ENCODE measurements around the gene PSMB8.

PSMB8 gene

GRCh38 chr6:32855467-32856174 lies 11.8 kb upstream of the PSMB8 start:
- no peak for DNase-seq (ENCODE audit: low spot score)

- DNase-seq (ENCODE audit: low spot score) = peak; percentile 80
Measured at GRCh38 chr6:32854376-32855178, 10.7 kb upstream of the PSMB8 start.

GRCh38 chr6:32853541-32854375 lies 9.9 kb upstream of the PSMB8 start, which contains the start of the genes PSMB9 and TAP1:
TSS of gene PSMB9 (plus strand) at chr6:32854192. CDS start at chr6:32854230, 38 bp downstream.
TSS of gene TAP1 (minus strand) at chr6:32853704. CDS start at chr6:32853636, 68 bp downstream.
- peak; percentile 97 for DNase-seq (ENCODE audit: low spot score)

GRCh38 chr6:32852844-32853540 lies 9.1 kb upstream of the PSMB8 start:
- DNase-seq (ENCODE audit: low spot score) = peak; percentile 45

GRCh38 chr6:32852018-32852843 lies 8.4 kb upstream of the PSMB8 start:
- DNase-seq (ENCODE audit: low spot score) = peak; percentile 28

GRCh38 chr6:32851025-32851424 lies 7.2 kb upstream of the PSMB8 start:
- DNase-seq (ENCODE audit: low spot score) = no peak

- no peak for DNase-seq (ENCODE audit: low spot score)
Measured at GRCh38 chr6:32849126-32849525, 5.3 kb upstream of the PSMB8 start.

GRCh38 chr6:32847795-32848194 lies 3.9 kb upstream of the PSMB8 start:
- no peak for DNase-seq (ENCODE audit: low spot score)

- DNase-seq (ENCODE audit: low spot score) = no peak
Measured at GRCh38 chr6:32847004-32847403, 3.2 kb upstream of the PSMB8 start.

- peak; percentile 46 for DNase-seq (ENCODE audit: low spot score)
Measured at GRCh38 chr6:32845384-32845884, 1.6 kb upstream of the PSMB8 start.

- no peak for DNase-seq (ENCODE audit: low spot score)
Measured at GRCh38 chr6:32844839-32845383, 1.1 kb upstream of the PSMB8 start.

- DNase-seq (ENCODE audit: low spot score) = peak; percentile 19
Measured at GRCh38 chr6:32843331-32843978, 392 bp downstream of the PSMB8 start.

- no peak for DNase-seq (ENCODE audit: low spot score)
Measured at GRCh38 chr6:32842690-32843089, 1.2 kb downstream of the PSMB8 start.

GRCh38 chr6:32842021-32842650 lies 1.7 kb downstream of the PSMB8 start:
- no peak for DNase-seq (ENCODE audit: low spot score)

GRCh38 chr6:32840604-32841246 lies 3.1 kb downstream of the PSMB8 start:
- no peak for DNase-seq (ENCODE audit: low spot score)

- no peak for DNase-seq (ENCODE audit: low spot score)
Measured at GRCh38 chr6:32839356-32839755, 4.5 kb downstream of the PSMB8 start.

GRCh38 chr6:32838114-32838958 lies 5.5 kb downstream of the PSMB8 start, which contains the start of gene TAP2:
TSS of gene TAP2 (minus strand) at chr6:32838739. CDS start at chr6:32838233, 506 bp downstream.
- DNase-seq (ENCODE audit: low spot score) = peak; percentile 92

Measured in pons (tissue), 1 donor.